ENCODE results near the gene RNF208. TPM values are rescaled to one million over a fixed set of nuclear protein-coding genes. Genes with fewer than 3 reads are reported as not detected.
A peak's percentile ranks its signal among the peaks of the same experiment; 100 is the strongest.

Gene RNF208
- total and polyA plus RNA-seq, 9 of the 15 experiments (the other 6 are each of a cell fraction or from before 2014, with no cell fraction given), result 0.15 to 6.9 (median 0.50) TPM; not detected in 2

- TF ChIP-seq ZNF280B (CRISPR knock-in tag; IDR thresholded peaks at IDR 0.05) (no peak), ID3 (CRISPR knock-in tag; IDR thresholded peaks at IDR 0.05) (no peak), ID3 (tag; IDR thresholded peaks at IDR 0.05) (peak; percentile 66), SMAD3 (CRISPR knock-in tag; conservative IDR thresholded peaks at IDR 0.05) (no peak), THRB (CRISPR knock-in tag; conservative IDR thresholded peaks at IDR 0.05) (peak; percentile 88; the same call in 1 of the 2 replicates), PKNOX1 (IDR thresholded peaks at IDR 0.05) (peak; percentile 100), IRF1 (CRISPR knock-in tag; IDR thresholded peaks at IDR 0.05; ENCODE audit: borderline replicate concordance) (no peak), SUPT5H (IDR thresholded peaks at IDR 0.05) (peak; percentile 100), MEF2A (IDR thresholded peaks at IDR 0.05; ENCODE audit: control insufficient read depth, low read depth, low read length) (no peak), TRIM25 (IDR thresholded peaks at IDR 0.05; ENCODE audit: borderline replicate concordance) (no peak), ATF3 (IDR thresholded peaks at IDR 0.05) (no peak), ATF3 (CRISPR knock-in tag; conservative IDR thresholded peaks at IDR 0.05) (0 out of 2 replicates have a peak, but pooled peaks have one; percentile 40), TGIF2 (CRISPR knock-in tag; IDR thresholded peaks at IDR 0.05) (no peak; the same call in 1 of the 2 replicates), ETS1 (conservative IDR thresholded peaks at IDR 0.05; ENCODE audit: control insufficient read depth, low read depth, low read length) (peak; percentile 63), YY1 (IDR thresholded peaks at IDR 0.05; ENCODE audit: borderline replicate concordance in 1 of 3, control insufficient read depth in 1 of 3, extremely low read depth in 1 of 3, insufficient read depth in 3 of 3, insufficient read length in 1 of 3, insufficient replicate concordance in 2 of 3, low read depth in 1 of 3, low read length in 2 of 3) (peak; percentile 49 to 93 (median 90)), ZNF696 (CRISPR knock-in tag; conservative IDR thresholded peaks at IDR 0.05) (no peak)
These were observed 18.9 kb upstream of the RNF208 start, which contains the start of gene TUBB4B (continued) for GRCh38 chr9:137240841-137241489.

All from K562 (cell line).